ENCODE data around the gene ANO3.

The ANO3 gene

DNA sequence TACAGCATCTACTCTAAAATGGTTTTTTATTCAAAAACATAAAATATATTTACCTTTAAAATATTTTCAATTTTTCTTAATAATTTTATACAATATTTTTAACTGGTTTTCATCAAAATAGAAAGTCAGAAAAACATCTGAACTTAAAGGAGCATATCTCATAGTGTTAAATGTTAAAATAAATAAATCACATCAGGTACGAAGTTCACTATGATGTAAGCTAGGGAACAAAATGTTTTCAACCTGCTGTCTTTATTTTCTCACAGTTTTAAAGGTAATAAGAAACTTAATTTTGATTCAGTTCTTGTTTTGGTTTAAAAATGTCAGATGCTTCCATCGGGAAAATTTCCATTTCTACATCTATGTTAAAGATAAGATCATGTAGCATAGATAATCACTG, 142.5 kb downstream of the ANO3 start:
- DNase-seq = no peak
- in situ Hi-C loops (cut with MboI; ENCODE audit: low pct_unique_long_range_greater_than_20kb, low sequenced_read_pairs) = no loop called here

DNA sequence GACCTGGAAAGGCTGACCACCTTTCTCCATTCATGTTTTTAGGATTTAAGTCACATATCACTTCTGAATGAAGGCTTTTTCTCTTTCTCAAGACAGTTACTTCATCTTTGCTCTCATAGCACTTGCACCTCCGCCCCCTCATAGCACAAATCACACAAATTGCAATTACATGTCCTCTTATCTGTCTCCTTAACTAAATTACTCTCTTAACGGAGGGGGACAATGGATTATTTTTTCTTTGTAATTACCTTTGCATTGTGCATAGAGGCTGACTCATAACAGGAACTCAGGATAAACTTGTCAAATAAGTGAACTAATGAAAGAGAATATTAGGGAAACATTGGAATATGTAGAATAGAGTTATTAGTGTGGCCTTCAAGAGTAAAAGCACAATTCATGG, 145.5 kb downstream of the ANO3 start:
- in situ Hi-C loops (cut with MboI; ENCODE audit: low pct_unique_long_range_greater_than_20kb, low sequenced_read_pairs) = no loop called here
- DNase-seq = no peak

DNA sequence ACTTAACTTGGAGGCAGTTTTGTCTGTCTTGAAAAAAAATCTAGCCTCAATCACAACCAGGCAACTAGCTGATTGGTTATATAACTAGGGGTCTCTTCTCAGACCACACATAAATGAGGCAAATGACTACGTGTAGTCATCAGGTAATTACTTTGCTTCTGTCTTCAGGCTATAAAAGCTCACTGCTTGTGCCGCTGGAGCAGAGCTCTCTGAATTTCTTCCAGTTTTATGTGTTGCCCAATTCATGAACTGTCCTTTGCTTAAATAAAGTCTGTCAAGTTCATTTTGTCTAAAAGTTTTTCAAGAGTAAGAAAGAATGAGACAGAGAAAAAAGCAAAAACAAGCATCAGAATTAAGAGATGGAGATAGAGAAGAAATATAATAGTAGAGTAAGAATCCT, 146.8 kb downstream of the ANO3 start:
- in situ Hi-C loops (cut with MboI; ENCODE audit: low pct_unique_long_range_greater_than_20kb, low sequenced_read_pairs) = no loop called here
- DNase-seq = no peak

DNA sequence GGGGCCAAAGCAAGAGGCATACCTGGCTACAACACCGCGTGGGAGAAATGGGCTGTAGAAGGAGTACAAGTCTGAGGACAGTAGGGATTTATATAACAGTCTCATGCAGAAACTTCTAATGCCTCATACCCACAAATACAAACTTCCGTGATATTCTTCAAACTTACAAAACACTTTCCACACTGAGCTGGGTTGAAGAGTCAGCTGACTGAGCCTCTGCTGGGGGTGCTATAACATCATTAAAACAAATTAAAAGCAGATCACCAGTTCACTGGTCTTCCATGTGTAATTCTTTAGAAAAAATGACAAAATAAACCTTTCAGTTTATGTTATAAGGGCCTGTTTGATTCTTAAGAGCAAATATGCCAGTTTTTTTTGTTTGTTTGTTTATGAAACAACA, 148.1 kb downstream of the ANO3 start:
- DNase-seq = no peak
- in situ Hi-C loops (cut with MboI; ENCODE audit: low pct_unique_long_range_greater_than_20kb, low sequenced_read_pairs) = no loop called here

DNA sequence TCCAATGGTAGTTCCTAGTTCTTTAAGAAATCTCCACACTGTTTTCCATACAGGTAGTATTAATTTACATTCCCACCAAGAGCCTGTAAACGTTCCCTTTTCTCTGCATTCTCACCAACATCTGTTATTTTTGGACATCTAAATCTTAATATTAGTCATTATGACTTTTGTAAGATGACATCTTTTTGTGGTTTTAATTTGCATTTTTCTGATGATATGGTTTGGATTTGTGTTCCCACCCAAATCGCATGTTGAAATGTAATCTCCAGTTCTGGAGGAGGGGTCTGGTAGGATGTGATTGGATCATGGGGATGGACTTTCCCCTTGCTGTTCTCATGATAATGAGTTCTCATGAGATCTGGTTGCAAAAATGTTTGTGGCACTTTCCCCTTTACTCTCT, 151.2 kb downstream of the ANO3 start:
- in situ Hi-C loops (cut with MboI; ENCODE audit: low pct_unique_long_range_greater_than_20kb, low sequenced_read_pairs) = no loop called here
- no peak for DNase-seq

DNA sequence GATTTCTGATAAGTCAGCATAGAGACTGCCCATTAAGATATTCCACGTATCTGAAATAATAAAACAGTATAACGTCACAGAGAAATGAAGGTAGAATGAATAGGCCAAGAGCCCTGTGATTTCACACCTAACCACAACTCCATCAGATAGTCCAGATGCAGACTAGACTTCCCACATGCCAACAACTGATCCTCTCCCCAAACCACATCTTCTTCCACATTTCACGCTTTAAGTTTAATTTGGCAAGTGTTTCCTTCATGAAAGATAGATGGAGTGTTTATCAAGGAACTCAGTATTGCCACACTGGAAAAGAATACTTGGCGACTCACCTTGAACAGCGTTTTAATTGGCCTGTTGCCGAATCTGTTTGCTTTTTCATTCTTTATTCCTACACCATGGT, 158.6 kb downstream of the ANO3 start:
- in situ Hi-C loops (cut with MboI; ENCODE audit: low pct_unique_long_range_greater_than_20kb, low sequenced_read_pairs) = no loop called here
- DNase-seq = no peak

DNA sequence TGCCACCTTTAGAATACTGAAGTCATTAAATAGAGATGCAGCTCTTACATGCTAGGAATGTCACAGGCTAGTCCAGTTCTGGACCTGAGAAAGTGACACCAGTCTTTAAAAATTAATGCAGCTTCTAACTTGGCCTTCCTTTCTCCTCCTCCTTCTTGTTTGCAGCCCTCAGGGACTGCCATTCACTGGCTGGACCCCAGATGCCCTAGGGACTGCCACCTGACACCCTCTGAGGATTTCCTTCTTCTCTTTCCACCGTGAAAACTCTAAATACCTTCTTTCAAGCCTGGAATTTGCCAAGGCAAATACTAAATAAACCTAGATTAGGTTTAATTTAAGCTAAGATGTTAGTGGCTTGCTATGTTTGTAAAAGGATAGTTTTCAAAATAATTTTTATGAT, 161.7 kb downstream of the ANO3 start:
- no peak for DNase-seq
- in situ Hi-C loops (cut with MboI; ENCODE audit: low pct_unique_long_range_greater_than_20kb, low sequenced_read_pairs) = no loop called here

DNA sequence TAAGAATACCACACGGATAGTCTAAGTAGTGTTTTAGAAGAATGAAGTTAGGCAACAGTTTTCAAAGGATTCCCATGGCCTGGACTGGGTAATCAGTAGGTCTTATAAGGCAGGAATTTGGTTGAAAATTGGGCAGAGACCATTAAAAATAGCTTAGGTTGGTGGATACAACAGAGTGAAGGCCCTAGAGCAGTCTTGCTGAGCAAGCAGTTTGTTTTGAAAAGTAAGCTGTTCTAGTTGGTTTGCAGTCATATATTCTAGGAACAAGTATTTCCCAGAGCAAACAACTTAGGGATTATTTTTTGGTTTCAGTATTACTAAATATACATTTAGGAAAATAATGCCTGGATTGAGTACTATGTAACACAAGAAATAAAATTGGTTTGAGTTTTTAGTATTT, 175.3 kb downstream of the ANO3 start:
- no peak for DNase-seq
- in situ Hi-C loops (cut with MboI; ENCODE audit: low pct_unique_long_range_greater_than_20kb, low sequenced_read_pairs) = no loop called here

DNA sequence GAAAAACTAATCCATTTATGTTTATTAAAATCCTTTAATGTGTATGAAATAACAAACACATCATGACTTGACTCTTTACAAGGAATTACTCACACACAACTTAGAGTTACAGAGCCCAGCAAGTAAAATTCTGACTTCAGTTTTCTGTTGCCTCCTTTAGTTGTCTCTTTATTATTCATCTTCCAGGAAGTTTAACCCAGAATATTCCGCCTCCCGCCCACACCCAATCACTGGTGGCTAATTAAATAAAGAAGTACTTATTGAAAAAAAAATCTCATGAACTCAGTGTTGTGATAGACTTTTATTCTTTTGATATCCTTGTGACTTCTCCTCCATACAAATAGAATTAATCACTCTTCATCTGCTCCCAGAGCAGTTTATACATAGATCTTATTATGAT, 178.2 kb downstream of the ANO3 start:
- in situ Hi-C loops (cut with MboI; ENCODE audit: low pct_unique_long_range_greater_than_20kb, low sequenced_read_pairs) = no loop called here
- DNase-seq = no peak

DNA sequence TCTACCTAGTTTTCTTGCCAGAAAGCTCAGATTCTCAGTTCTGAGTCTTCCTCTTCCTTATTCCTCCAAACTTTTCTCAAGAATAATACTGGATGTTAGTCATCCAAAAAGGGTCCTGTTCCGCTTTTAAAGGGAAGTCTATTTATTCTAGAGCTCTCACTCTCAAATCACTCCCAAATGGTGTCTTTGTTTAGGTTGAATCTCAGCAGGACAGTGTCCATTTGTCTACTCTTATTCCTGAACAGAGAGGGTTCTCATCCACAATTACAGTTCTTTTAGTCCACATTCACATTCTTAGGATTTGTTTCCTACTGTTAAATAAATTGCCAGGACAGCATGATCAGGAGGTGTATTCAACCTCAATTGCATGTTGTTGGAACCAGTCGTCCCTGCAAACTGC, 178.8 kb downstream of the ANO3 start:
- no peak for DNase-seq
- in situ Hi-C loops (cut with MboI; ENCODE audit: low pct_unique_long_range_greater_than_20kb, low sequenced_read_pairs) = no loop called here

DNA sequence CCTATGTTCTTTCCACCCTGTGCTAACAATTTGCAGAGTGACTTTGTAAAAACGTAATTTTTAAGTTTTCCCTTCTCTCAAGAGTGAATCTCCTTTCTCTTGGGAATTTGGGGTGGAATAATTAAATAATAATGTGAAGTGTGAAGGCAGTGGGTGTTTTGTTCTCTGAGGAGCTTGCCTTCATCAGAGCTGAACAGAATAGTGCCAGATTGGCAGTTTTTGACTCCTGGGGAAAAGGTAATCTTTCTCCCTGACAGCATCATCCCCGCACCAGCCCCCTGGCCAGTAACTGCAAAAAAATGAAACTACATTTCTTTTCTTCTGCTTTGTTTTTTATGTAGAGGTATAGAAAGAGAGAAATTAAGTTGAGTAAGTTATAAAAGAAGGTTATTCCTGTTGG, 180.3 kb downstream of the ANO3 start:
- no peak for DNase-seq
- in situ Hi-C loops (cut with MboI; ENCODE audit: low pct_unique_long_range_greater_than_20kb, low sequenced_read_pairs) = no loop called here

DNA sequence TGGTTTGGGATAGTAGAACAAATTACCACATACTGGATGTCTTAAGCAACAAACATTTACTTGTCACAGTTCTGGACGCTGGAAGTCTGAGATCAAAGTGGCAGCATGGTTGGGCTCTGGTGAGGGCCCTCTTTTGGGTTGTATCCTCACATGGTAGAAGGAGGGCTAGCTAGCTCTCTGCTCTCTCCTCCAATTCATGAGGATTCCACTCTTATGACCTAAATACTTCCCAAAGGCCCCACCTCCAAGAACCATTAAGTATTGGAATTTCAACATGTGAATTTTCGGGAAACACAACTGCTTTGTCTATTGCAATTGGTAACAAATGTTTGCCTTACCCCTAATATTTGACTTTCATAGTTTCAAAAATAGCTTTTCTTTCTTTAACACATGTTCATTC, 187.5 kb downstream of the ANO3 start:
- DNase-seq = no peak
- in situ Hi-C loops (cut with MboI; ENCODE audit: low pct_unique_long_range_greater_than_20kb, low sequenced_read_pairs) = no loop called here

DNA sequence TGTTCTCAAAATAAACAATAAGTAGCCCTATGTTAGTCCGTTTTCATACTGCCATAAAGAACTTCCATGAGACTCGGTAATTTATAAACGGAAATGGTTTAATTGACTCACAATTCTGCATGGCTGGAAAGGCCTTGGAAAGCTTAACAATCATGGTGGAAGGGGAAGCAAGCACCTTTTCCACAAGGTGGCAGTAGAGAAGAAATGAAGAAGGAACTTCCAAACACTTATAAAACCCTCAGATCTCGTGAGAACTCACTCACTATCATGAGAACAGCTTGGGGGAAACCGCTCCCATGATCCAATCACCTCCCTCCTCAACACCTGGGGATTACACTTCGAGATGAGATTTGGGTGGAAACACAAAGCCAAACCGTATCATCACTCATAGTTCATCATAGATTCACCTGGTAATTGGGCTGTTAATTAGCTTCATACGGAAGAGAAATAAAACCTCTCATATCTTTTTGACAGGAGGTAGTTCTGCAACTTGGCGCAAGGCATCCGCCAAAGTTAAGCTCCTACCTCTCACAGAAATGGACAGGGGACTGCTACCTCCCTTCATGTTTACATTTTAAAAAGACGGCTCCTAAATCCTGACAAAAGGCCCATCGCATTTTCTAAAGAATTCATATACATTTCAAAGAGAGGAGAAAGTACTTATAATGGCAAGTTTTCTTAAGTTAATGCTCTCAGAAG, 191.1 kb downstream of the ANO3 start:
- DNase-seq = peak; percentile 43
- in situ Hi-C loops (cut with MboI; ENCODE audit: low pct_unique_long_range_greater_than_20kb, low sequenced_read_pairs) = no loop called here

DNA sequence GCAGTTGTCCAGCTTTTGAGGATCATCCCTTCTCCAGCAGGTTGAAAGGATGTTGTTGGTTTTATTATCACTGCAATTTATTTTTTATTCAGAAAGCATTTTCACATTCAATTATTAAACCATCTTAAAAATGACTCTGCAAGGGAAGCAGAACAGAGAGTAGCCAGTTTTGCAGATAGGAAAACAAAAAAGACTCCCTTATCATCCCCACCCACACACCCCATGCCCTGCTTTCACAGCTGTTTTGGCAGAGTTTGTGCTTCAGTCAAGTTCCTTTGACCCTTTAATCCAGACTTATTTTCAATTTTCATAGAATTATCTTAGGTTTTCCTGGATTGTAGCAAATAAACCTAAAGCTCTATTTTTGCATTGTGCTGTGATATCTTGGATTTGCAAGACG, 195.8 kb downstream of the ANO3 start:
- no peak for DNase-seq

DNA sequence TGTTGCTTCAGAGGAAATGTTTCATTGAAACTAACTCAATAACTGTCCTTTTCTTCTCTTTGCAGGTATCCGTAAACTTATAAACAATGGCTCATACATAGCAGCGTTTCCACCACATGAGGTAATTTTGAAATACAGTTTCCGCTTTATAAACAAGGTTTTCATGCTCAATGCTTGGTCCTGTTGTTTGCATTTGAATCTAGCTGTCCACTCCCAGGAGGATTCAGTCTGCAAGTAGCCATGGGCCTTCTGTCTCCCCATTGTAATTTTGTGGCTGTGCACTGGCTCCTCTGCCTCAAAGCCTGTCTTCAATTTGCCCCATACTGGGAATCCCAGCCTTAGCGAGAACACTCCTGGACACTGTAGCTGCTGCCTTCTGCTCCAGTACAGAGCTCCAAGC, 205.4 kb downstream of the ANO3 start:
- no peak for DNase-seq
- in situ Hi-C loops (cut with MboI; ENCODE audit: low pct_unique_long_range_greater_than_20kb, low sequenced_read_pairs) = no loop called here

More for the DNA sequence above, 195.8 kb downstream of the ANO3 start:
- in situ Hi-C loops (cut with MboI; ENCODE audit: low pct_unique_long_range_greater_than_20kb, low sequenced_read_pairs) = no loop called here

DNA sequence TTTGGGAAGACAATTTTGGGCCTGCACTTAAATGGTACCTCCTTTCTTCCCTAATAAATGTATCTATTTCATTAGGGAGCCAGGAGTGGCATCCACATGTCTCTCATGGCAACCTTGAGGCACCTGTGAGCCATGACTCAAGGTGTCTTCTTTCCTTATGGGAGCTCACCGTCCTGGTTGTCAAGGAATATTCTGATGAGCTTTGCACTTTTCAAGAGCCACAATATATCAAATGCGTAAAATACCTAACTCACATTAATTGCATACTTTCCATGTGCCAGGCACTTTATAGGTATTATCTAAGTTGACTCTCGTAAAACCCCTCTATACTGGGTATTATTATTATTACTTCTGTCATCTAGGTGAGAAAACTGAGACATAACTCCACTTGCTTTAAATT, 207.6 kb downstream of the ANO3 start:
- in situ Hi-C loops (cut with MboI; ENCODE audit: low pct_unique_long_range_greater_than_20kb, low sequenced_read_pairs) = no loop called here
- no peak for DNase-seq

DNA sequence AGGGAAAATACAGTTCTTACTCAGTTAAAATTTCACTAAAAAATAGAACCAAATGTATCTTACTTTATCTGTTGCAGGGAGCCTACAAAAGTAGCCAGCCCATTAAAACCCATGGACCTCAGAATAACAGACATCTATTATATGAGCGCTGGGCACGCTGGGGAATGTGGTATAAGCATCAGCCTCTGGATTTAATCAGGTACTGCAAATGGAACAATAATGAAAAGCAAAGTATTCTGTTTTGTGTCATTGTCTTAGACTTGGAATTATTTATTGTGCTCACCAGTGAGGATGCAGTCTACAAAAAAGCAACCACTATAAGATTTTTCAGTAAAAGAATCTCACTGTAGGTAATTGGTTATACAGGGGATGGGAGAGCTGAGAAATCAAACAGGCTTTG, 209.9 kb downstream of the ANO3 start:
- DNase-seq = no peak
- in situ Hi-C loops (cut with MboI; ENCODE audit: low pct_unique_long_range_greater_than_20kb, low sequenced_read_pairs) = no loop called here

DNA sequence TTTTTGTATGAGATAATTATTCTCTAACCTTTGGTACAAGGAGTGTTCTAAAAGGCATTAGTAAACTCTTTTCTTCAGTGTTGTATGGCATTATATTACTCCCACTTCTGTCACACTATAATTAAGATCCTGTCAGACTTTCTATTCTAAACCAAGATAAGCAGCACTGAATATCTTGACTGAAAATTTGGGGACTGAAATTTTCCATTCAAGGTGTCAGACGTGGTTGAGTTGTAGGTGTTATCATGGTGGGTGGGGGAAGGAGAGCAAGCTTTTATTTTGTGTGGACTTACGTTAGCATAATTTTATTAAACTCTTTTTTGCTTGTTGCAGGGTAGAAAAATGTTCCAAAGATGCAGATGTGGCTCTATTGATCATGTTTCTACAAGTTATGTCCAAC, 217.2 kb downstream of the ANO3 start:
- no peak for DNase-seq
- in situ Hi-C loops (cut with MboI; ENCODE audit: low pct_unique_long_range_greater_than_20kb, low sequenced_read_pairs) = no loop called here

DNA sequence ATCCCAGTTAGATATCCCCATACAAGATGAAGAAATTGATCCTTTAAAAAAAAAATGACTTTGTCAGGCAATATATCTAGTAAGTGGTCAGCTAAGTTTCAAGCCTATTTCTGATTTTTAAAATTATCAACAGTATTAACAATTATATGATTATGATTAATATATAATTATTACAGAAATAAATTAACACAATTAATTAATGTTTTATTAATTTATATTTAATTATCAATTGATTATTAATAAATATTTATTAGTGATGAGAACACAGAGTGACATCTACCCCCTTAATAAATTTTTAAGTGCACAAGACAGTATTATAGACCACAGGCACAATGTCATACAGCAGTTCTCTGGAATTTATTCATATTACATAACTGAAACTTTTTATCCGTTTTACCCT, 218.1 kb downstream of the ANO3 start:
- no peak for DNase-seq
- in situ Hi-C loops (cut with MboI; ENCODE audit: low pct_unique_long_range_greater_than_20kb, low sequenced_read_pairs) = no loop called here

DNA sequence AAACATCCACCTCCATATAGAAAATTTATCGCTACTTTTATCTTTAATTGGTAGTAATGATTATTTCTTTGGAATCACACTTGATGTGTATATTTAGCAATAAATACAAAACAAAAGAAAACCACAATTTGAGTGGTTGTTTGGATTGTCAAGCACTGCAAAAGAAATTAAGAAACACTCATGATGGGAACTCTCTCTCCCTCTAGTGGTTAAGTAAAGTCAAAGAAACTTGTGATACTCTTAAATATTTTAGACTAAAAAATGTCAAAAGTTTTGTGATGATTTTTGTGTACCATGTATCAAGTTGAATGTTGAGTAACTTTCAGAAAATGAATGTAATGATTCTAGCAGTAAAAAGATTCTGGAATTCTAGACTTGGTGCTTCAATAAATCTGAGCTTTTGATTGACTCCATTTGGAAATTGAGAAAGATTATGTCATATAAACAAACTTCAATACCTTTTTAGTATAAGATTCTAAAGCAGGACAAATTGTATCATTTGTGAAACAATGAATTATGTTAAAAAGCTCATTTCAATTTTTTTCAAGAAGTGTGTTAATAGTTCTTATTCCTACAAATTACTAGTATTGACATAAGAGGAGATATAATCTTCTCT, 219.4 kb downstream of the ANO3 start:
- DNase-seq = no peak
- in situ Hi-C loops (cut with MboI; ENCODE audit: low pct_unique_long_range_greater_than_20kb, low sequenced_read_pairs) = no loop called here

DNA sequence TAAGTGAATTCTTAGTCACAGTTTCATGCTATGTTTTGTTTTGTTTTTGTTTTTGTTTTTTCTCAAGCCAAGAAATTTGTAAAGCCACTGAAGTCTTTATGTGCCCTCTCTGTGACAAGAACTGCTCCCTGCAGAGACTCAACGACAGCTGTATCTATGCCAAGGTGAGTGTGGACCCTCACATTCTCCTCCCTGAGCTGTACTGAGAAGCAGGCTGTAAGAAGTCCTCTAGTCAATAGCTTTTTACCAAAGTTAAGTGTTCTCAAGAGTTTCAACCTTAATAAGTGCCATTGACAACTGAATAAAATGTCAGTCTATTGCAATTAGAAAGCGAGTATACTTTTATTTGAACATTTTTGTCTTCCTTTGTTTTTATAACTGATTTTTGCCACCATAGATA, 221.3 kb downstream of the ANO3 start:
- in situ Hi-C loops (cut with MboI; ENCODE audit: low pct_unique_long_range_greater_than_20kb, low sequenced_read_pairs) = no loop called here
- no peak for DNase-seq

Measured in KBM-7 (cell line).